ENCODE measurements around the gene TMEM31.

TMEM31 gene

DNA sequence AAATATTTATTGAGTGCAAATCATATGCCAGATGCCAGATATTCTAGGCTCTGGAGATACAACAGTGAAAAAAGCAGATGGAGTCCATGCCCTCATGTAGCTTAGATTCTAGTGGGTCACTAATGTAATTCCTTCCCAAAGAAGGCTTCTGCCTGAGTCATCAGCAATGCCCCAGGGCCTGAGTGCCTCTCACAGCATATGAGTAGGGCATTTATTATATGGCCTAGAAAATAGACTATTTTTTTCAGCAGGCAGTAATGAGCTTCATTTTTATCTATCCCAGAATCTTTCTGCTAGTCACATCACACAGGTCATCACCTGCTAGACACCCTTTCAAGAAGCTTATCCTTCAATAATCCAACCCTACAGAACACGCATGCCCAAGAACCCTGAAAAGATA lies 22.3 kb downstream of the TMEM31 start:
- H3K4me3 ChIP-seq (ENCODE audit: insufficient read depth, low read length, poor library complexity, severe bottlenecking) = no peak overlapping the region
- no peak overlapping the region for H3K27ac ChIP-seq (ENCODE audit: low read depth, low read length)
- H3K4me2 ChIP-seq (ENCODE audit: low read depth, low read length, poor library complexity, severe bottlenecking) = no peak overlapping the region
- no peaks in the 10 kb centered on the region for H3K27me3 ChIP-seq (ENCODE audit: low read length)
- H3K79me2 ChIP-seq (ENCODE audit: insufficient read depth, low read length) = no peaks in the 10 kb centered on the region
- H3F3A ChIP-seq (ENCODE audit: insufficient read depth) = no peaks in the 10 kb centered on the region
- TF ChIP-seq, protein P1, sequence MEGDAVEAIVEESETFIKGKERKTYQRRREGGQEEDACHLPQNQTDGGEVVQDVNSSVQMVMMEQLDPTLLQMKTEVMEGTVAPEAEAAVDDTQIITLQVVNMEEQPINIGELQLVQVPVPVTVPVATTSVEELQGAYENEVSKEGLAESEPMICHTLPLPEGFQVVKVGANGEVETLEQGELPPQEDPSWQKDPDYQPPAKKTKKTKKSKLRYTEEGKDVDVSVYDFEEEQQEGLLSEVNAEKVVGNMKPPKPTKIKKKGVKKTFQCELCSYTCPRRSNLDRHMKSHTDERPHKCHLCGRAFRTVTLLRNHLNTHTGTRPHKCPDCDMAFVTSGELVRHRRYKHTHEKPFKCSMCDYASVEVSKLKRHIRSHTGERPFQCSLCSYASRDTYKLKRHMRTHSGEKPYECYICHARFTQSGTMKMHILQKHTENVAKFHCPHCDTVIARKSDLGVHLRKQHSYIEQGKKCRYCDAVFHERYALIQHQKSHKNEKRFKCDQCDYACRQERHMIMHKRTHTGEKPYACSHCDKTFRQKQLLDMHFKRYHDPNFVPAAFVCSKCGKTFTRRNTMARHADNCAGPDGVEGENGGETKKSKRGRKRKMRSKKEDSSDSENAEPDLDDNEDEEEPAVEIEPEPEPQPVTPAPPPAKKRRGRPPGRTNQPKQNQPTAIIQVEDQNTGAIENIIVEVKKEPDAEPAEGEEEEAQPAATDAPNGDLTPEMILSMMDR (IDR thresholded peaks at IDR 0.05; ENCODE audit: insufficient read depth, low read length, poor library complexity, severe bottlenecking) = no peak
- no peak for TF ChIP-seq EZH2phosphoT487 (conservative IDR thresholded peaks at IDR 0.05; ENCODE audit: low read length)
- H2AFZ ChIP-seq (ENCODE audit: low read depth, low read length, severe bottlenecking) = no peak overlapping the region
- H3K9ac ChIP-seq (ENCODE audit: low read length) = no peak overlapping the region
- no peaks in the 10 kb centered on the region for H3K9me3 ChIP-seq (ENCODE audit: insufficient read depth, low read length)
- no peaks in the 10 kb centered on the region for H3K36me3 ChIP-seq (ENCODE audit: low read length)
- H3K9me2 ChIP-seq (replicated peaks; ENCODE audit: insufficient read depth, low read length) = no peaks in the 10 kb centered on the region
- H4K20me1 ChIP-seq (ENCODE audit: low read depth, low read length) = no peaks in the 10 kb centered on the region

GRCh38 chrX:103734125-103734760 lies 23.5 kb downstream of the TMEM31 start:
- no peak overlapping the region for H3K27ac ChIP-seq (ENCODE audit: low read depth, low read length)
- H4K20me1 ChIP-seq (ENCODE audit: low read depth, low read length) = no peaks in the 10 kb centered on the region
- H3K79me2 ChIP-seq (ENCODE audit: insufficient read depth, low read length) = no peaks in the 10 kb centered on the region
- H3K9ac ChIP-seq (ENCODE audit: low read length) = no peak overlapping the region
- no peaks in the 10 kb centered on the region for H3K36me3 ChIP-seq (ENCODE audit: low read length)
- no peak overlapping the region for H3K4me3 ChIP-seq (ENCODE audit: insufficient read depth, low read length, poor library complexity, severe bottlenecking)
- no peaks in the 10 kb centered on the region for H3K9me3 ChIP-seq (ENCODE audit: insufficient read depth, low read length)
- no peak for TF ChIP-seq EZH2phosphoT487 (conservative IDR thresholded peaks at IDR 0.05; ENCODE audit: low read length)
- TF ChIP-seq, protein P1 (IDR thresholded peaks at IDR 0.05; ENCODE audit: insufficient read depth, low read length, poor library complexity, severe bottlenecking) = no peak
- H3K27me3 ChIP-seq (ENCODE audit: low read length) = no peaks in the 10 kb centered on the region
- H3K9me2 ChIP-seq (replicated peaks; ENCODE audit: insufficient read depth, low read length) = no peaks in the 10 kb centered on the region
- H2AFZ ChIP-seq (ENCODE audit: low read depth, low read length, severe bottlenecking) = no peak overlapping the region
- no peak overlapping the region for H3K4me2 ChIP-seq (ENCODE audit: low read depth, low read length, poor library complexity, severe bottlenecking)
- no peaks in the 10 kb centered on the region for H3F3A ChIP-seq (ENCODE audit: insufficient read depth)

DNA sequence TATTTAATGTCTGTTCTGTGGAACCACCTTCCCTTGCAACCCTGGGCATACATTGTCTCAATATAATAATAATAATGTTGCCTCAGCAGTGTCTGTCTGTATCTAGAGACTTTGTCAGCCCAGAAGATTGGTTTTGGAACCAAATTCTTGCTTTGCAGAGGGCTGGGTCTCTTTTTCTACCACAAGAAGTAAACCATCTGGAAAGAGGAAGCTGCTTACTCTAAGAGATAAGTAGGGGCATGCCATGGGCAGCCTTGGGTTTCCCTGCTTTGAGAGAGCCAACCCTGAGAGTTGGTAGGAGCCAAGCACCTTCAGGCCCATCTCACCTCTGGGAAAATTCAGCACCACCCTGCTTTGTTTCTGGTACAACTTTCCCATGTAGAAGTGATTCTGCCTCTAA lies 27.0 kb downstream of the TMEM31 start:
- Histone ChIP-seq H3K9ac (ENCODE audit: low read length) (no peak overlapping the region), H3K36me3 (ENCODE audit: low read length) (no peaks in the 10 kb centered on the region), H3K27ac (ENCODE audit: low read depth, low read length) (no peak overlapping the region), H3K27me3 (ENCODE audit: low read length) (no peaks in the 10 kb centered on the region), H3F3A (ENCODE audit: insufficient read depth) (no peaks in the 10 kb centered on the region), H2AFZ (ENCODE audit: low read depth, low read length, severe bottlenecking) (no peak overlapping the region), H3K4me3 (ENCODE audit: insufficient read depth, low read length, poor library complexity, severe bottlenecking) (no peak overlapping the region), H3K9me2 (replicated peaks; ENCODE audit: insufficient read depth, low read length) (no peaks in the 10 kb centered on the region), H4K20me1 (ENCODE audit: low read depth, low read length) (no peaks in the 10 kb centered on the region), H3K9me3 (ENCODE audit: insufficient read depth, low read length) (no peaks in the 10 kb centered on the region), H3K79me2 (ENCODE audit: insufficient read depth, low read length) (no peaks in the 10 kb centered on the region), H3K4me2 (ENCODE audit: low read depth, low read length, poor library complexity, severe bottlenecking) (no peak overlapping the region)
- no peak for TF ChIP-seq EZH2phosphoT487 (conservative IDR thresholded peaks at IDR 0.05; ENCODE audit: low read length)
- TF ChIP-seq, protein P1 (IDR thresholded peaks at IDR 0.05; ENCODE audit: insufficient read depth, low read length, poor library complexity, severe bottlenecking) = no peak
